ENCODE results near the gene NAA16.

NAA16 gene

DNA sequence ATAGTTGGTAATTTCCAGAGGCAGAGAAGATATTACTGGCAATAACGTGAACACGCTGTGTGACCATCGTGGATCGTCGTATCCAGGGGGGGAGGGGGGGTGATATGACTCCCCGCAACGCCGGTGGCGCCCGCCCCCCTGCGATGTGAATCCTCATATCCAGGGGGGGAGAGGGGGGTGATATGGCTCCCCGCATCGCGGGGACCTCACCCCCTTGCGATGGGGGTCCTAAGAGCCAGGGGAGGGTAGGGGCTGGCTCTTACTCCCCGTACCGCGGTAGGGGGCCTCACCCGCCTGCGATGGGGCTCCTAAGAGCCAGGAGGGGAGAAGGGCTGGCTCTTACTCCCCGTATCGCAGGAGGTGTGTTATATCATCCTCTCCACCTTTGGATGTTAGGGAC lies 115.0 kb downstream of the NAA16 start:
- in situ Hi-C loops (cut with MboI; ENCODE audit: low pct_unique_long_range_greater_than_20kb, low sequenced_read_pairs), result no loop called here
- DNase-seq, result no peak

Measured in KBM-7 (cell line).